GM12873 (cell line): ENCODE data around the gene HDDC2.

Experiments
- CTCF ChIP-seq: IDR thresholded peaks from 2 replicates; pipeline ENCODE4 v1.5.1; 2012; ENCODE audit warnings: low read depth, mild to moderate bottlenecking, moderate library complexity, low read length, control low read depth; ENCODE audit not compliant: insufficient read depth; ENCODE audit errors: missing control alignments

The HDDC2 gene

GRCh38 chr6:125255201-125255600 lies 46.6 kb downstream of the HDDC2 start:
- no peak for TF ChIP-seq CTCF

- TF ChIP-seq CTCF: no peak
These were observed 47.4 kb downstream of the HDDC2 start for GRCh38 chr6:125254321-125254720.

DNA sequence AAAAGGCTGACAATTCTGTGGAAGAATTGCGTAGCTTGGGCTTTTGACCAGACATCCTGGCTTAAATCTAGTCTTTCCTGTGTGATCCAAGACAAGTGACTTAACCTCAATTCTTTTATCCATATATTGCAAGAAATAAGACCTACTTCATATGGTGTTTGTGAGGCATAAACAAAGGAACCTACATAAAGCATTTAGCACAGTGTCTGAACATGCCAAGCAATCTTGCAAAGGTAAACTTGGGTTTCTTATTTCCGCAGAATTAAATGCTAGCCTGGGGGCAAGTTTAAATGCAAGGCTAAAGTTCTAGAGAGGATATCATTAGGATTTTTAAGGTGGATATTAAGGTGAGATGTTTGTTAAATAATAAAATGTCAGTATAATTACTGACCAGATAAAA lies 47.9 kb downstream of the HDDC2 start:
- no peak for TF ChIP-seq CTCF

DNA sequence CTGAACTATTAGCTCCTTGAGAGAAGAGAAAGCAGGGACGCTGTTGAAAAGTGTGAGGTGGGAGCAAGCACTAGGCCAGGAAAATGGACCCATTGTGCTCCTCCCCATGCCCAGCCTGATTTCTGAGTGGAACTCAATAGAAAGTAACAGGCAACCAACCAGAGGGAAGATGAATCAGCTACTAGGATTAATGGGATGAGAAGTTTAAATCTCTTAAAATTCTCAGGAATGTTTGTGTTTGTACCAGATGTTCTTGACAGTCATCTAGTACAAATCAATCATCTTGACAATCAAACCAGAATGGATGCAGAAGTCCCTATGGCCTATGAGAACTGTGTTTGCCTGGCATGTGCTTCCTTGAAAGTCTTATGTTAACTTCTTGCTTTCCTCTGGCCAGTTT lies 48.9 kb downstream of the HDDC2 start:
- TF ChIP-seq CTCF: no peak

DNA sequence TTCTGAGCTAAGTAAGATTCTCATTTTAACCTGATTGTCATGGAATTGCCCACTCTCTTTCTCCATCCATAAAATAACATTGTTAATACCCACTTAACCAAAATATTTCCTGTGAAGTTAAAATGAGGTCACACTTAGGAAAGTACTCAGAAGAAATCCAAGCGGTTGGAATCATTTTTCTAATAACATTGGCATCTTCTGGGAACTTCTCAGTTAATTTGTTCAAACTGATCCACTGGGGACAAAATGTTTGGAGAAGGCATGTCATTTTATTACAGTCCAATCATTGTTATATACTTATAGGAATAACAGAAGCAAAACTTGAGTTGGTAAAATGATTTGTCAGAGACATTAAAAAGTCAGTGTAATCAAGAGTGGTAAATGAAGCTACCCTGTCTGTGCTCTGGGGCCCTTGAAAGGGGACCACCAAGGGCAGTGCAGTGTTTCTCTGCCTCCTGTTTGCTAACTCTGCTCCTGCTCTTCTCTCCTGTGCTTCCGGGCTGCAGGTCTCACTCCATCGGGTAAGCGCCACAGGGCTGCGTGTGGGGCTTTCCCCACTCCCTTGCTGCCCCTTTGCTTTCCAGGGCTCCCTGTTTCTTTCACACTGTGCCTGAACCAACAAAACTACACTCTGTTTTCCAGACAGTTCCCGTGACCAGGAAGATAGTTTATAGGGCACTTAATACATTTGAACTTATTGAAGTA lies 50.1 kb downstream of the HDDC2 start:
- no peak for TF ChIP-seq CTCF

GRCh38 chr6:125250511-125250910 lies 51.3 kb downstream of the HDDC2 start:
- TF ChIP-seq CTCF: no peak

- TF ChIP-seq CTCF: no peak
These were observed 53.6 kb downstream of the HDDC2 start for GRCh38 chr6:125248136-125248535.
